Left ventricle myocardium inferior (tissue), 1 donor: Measurements from ENCODE around the gene ARHGAP26. TPM values are rescaled to one million over a fixed set of nuclear protein-coding genes. Genes with fewer than 3 reads are reported as not detected.

ENCODE experiments used
- DNase-seq: peaks from one replicate; pipeline ENCODE4 v3.0.0-alpha.2; 2020
- H3K27ac ChIP-seq: fragments of 200-600 bp; replicated peaks from 2 replicates; pipeline ENCODE4 v1.8.0; 2021
- H3K27me3 ChIP-seq: fragments of 200-600 bp; 2 replicates; pipeline ENCODE4 v1.8.0; 2021; ENCODE audit warnings: low read depth
- H3K36me3 ChIP-seq: fragments of 200-600 bp; 2 replicates; pipeline ENCODE4 v1.8.0; 2021
- H3K4me1 ChIP-seq: fragments of 200-600 bp; 2 replicates; pipeline ENCODE4 v1.8.0; 2021
- H3K4me3 ChIP-seq: fragments of 200-600 bp; 2 replicates; pipeline ENCODE4 v1.8.0; 2021; ENCODE audit warnings: mild to moderate bottlenecking, moderate library complexity
- H3K9me3 ChIP-seq: fragments of 200-600 bp; replicated peaks from 2 replicates; pipeline ENCODE4 v1.8.0; 2021
- intact Hi-C: fragments of 100-400 bp; cut with micrococcal nuclease; formaldehyde crosslinking; loops from one replicate; pipeline ENCODE4 v1.11.0; 2022
- total RNA-seq: library from RNA; stranded (reverse); fragmentation: NEBNext Ultra II Directional; extraction: Animal tissue kit (Norgen Biotek cat#: 25700); gene quantifications from one replicate; pipeline ENCODE4 v1.2.1, GENCODE V29; 2021
- TF ChIP-seq, protein P1 (sequence below): fragments of 200-600 bp; IDR thresholded peaks from 2 replicates; pipeline ENCODE4 v1.8.0; 2021; ENCODE audit warnings: antibody characterized with exemption, mild to moderate bottlenecking, borderline replicate concordance
- donor health status: DM: no; HTN: yes; CAD: no; lungs with severe emphysema.

Gene ARHGAP26
- total RNA-seq, 1 donor from 2014 or later: 35.7 TPM

DNA sequence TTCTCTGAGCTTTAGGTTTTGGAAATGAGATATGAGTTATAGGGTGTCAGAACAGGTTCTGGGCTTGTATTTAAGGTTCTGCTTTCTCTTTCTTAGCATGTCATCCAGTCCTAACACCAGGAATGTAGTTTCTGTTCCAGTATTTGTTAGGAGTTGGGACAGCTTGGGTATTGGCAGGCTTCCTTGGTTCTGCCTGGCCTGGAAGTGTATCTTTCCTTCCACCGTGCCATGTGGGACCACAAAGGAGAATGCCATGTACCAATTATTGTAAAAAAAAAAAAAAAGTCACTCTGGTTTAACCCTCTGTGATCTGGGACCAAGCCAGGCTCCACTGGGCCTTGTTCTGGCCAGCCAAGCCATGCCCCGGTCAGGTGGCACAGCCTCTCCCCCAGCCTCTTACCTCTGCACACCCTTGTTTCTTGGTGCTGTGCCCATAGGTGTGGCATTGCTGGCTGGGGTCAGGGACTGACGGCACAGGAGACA is 47.8 kb downstream of the ARHGAP26 start:
- intact Hi-C loops: no loop called here
- Histone ChIP-seq H3K9me3 (no peaks in the 10 kb centered on the region), H3K4me3 (no peak overlapping the region), H3K36me3 (no peaks in the 10 kb centered on the region), H3K4me1 (peaks cover 96% of the 10 kb centered on the region), H3K27me3 (no peaks in the 10 kb centered on the region), H3K27ac (peak overlapping the region; percentile 83)
- TF ChIP-seq, protein P1, sequence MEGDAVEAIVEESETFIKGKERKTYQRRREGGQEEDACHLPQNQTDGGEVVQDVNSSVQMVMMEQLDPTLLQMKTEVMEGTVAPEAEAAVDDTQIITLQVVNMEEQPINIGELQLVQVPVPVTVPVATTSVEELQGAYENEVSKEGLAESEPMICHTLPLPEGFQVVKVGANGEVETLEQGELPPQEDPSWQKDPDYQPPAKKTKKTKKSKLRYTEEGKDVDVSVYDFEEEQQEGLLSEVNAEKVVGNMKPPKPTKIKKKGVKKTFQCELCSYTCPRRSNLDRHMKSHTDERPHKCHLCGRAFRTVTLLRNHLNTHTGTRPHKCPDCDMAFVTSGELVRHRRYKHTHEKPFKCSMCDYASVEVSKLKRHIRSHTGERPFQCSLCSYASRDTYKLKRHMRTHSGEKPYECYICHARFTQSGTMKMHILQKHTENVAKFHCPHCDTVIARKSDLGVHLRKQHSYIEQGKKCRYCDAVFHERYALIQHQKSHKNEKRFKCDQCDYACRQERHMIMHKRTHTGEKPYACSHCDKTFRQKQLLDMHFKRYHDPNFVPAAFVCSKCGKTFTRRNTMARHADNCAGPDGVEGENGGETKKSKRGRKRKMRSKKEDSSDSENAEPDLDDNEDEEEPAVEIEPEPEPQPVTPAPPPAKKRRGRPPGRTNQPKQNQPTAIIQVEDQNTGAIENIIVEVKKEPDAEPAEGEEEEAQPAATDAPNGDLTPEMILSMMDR: no peak
- no peak for DNase-seq

DNA sequence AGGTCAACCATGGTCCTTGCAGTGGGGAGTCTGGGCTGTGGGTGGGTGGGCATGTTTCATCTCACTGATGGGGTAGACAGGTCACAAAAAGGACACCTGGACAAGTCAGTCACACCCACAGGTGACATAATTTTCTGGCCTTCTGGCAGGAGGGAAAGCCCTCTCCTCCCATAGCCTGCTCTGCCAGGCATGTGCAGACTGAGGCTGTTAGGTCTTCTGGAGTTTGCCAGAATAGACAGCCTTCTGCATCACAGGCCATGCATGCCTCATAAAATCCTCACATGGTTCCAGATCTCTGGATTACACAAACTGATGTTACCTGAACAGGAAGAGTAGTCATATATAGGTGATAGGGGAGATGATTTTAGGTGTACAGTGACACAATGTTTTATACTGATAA is 49.1 kb downstream of the ARHGAP26 start:
- H3K27ac ChIP-seq: peak overlapping the region; percentile 83
- peaks cover 96% of the 10 kb centered on the region for H3K4me1 ChIP-seq
- DNase-seq: no peak
- TF ChIP-seq, protein P1: no peak
- H3K9me3 ChIP-seq: no peaks in the 10 kb centered on the region
- H3K4me3 ChIP-seq: no peak overlapping the region
- H3K27me3 ChIP-seq: no peaks in the 10 kb centered on the region
- H3K36me3 ChIP-seq: no peaks in the 10 kb centered on the region
- intact Hi-C loops: no loop called here

DNA sequence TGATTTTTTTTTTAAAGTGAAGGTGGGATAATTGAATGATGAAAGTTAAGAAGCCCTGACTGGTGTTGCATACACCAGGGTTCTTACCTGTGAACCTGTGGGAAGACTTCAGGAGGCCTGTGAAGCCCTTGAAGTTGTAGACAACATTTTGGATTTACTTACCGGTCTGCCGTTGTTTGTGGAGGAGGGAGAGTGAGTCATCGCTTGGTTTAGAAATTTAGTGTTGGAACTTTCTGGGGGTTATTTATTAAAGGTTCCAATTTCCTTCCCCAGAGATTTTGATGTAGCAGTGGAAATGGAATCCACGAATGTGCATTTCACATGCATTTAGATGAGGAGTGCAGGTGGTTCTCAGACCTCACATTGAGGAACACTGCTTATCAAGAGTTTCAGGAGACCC is 49.6 kb downstream of the ARHGAP26 start:
- H3K27me3 ChIP-seq: no peaks in the 10 kb centered on the region
- H3K4me1 ChIP-seq: peaks cover 96% of the 10 kb centered on the region
- no peaks in the 10 kb centered on the region for H3K36me3 ChIP-seq
- TF ChIP-seq, protein P1: no peak
- no peak overlapping the region for H3K27ac ChIP-seq
- H3K4me3 ChIP-seq: no peak overlapping the region
- no peak for DNase-seq
- no peaks in the 10 kb centered on the region for H3K9me3 ChIP-seq
- intact Hi-C loops: no loop called here

DNA sequence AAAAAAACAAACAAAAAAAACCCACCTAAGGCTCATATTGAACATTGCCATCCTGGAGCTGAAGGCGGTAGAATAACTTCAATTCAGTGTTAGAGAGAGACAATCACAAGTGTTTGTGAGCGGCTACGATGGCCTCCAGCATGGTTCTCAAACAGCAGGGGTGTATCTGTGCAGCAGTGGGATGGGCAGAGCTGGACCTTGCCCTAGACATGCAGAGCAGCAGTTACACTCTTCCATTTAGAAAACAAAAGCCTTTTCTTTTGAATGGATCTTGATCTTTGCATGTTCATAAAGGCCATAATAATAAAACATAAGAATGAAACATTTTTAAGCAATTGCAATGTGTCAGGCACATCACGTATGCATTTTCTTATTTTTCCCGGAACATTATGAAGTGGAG is 50.3 kb downstream of the ARHGAP26 start:
- Histone ChIP-seq H3K36me3 (no peaks in the 10 kb centered on the region), H3K27me3 (no peaks in the 10 kb centered on the region), H3K9me3 (no peaks in the 10 kb centered on the region), H3K4me3 (no peak overlapping the region), H3K27ac (no peak overlapping the region), H3K4me1 (peaks cover 96% of the 10 kb centered on the region)
- intact Hi-C loops: no loop called here
- TF ChIP-seq, protein P1: no peak
- DNase-seq: no peak

DNA sequence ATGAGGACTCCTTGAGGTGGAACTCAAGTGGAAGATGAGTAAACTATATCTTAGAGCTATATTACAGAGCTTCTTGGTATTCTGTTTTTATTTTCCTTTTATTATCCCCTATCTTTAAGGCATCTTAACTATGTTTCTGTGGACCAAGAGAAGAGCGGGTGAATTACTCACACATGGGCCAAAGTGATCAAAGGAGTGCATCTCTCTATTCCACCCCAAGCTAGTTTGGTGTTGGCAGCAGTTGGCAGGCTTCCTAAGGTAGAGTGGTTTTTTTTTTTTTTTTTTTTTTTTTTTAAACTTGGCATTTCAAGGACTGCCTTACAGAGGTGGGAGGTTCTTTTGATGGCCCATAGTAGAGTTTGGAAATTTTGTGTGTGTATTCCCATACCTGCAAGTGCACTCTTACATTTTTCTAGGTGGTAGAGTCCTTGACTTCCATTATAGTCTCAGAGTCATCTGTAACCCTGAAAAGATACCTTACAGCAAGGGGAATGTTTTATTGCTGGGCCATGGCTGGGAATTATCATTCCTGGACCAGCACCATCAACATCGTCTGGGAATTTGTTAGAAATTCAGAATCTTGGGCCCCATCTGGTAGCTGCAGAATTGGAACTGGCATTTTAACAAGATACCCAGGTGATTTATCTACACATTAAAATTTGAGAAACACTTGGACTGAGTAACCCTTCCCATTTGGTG is 51.0 kb downstream of the ARHGAP26 start:
- Histone ChIP-seq H3K36me3 (no peaks in the 10 kb centered on the region), H3K27me3 (no peaks in the 10 kb centered on the region), H3K27ac (no peak overlapping the region), H3K9me3 (no peaks in the 10 kb centered on the region), H3K4me3 (no peak overlapping the region), H3K4me1 (peaks cover 96% of the 10 kb centered on the region)
- TF ChIP-seq, protein P1: no peak
- intact Hi-C loops: no loop called here
- DNase-seq: no peak
